Psoas muscle (tissue), 8 donors: ENCODE data around the gene PAPSS2. TPM values are rescaled to one million over a fixed set of nuclear protein-coding genes. Genes with fewer than 3 reads are reported as not detected.

Experiments
- ATAC-seq, 4 donors: fragments of 200-7000 bp; cut with Tn5 transposase; one replicate each; pipeline ENCODE4 v1.9.1; 2020; ENCODE audit warnings: moderate library complexity in 3 of 4, mild to moderate bottlenecking in 2 of 4
- DNase-seq, 2 donors: peaks; one replicate each; pipeline ENCODE4 v3.0.0-alpha.2; 2020
- H3K27ac ChIP-seq: fragments of 200-600 bp; one replicate; pipeline ENCODE4 v1.8.0; 2022
- H3K27me3 ChIP-seq, 3 donors: fragments of 200-600 bp in 1 of 3; one replicate each; pipeline versions ENCODE4 v1.6.1 to v1.8.0; 2013 to 2022; ENCODE audit warnings: low read length in 2 of 3, mild to moderate bottlenecking in 2 of 3, moderate library complexity in 1 of 3; ENCODE audit not compliant: insufficient read depth in 3 of 3
- H3K36me3 ChIP-seq, 2 donors: fragments of 200-600 bp in 1 of 2; one replicate each; pipeline versions ENCODE4 v1.6.1 to v1.8.0; 2013 to 2022; ENCODE audit warnings: low read depth in 1 of 2, mild to moderate bottlenecking in 1 of 2, moderate library complexity in 1 of 2; ENCODE audit not compliant: insufficient read depth in 1 of 2
- H3K4me1 ChIP-seq: fragments of 200-600 bp; one replicate; pipeline ENCODE4 v1.8.0; 2022
- H3K4me3 ChIP-seq: fragments of 200-600 bp; one replicate; pipeline ENCODE4 v1.8.0; 2022; ENCODE audit warnings: mild to moderate bottlenecking
- H3K9me3 ChIP-seq: fragments of 200-600 bp; one replicate; pipeline ENCODE4 v1.8.0; 2022
- CTCF ChIP-seq: fragments of 200-600 bp; IDR thresholded peaks from one replicate; pipeline ENCODE4 v1.8.0; 2022; ENCODE audit warnings: antibody characterized with exemption
- WGBS, 3 donors: extraction: QIAGEN DNeasy Blood & Tissue Kit; methylation state at CpG; one replicate each; pipeline versions ENCODE4 v1.1.6 to v1.1.7; 2013; 5-methylcytosine and 5-hydroxymethylcytosine counted together
- intact Hi-C, 2 donors: fragments of 100-400 bp; cut with DNase I; formaldehyde crosslinking; loops; one replicate each; pipeline versions ENCODE4 v1.11.0 to v1.14.2; 2022
- polyA plus RNA-seq, 3 donors: library from polyadenylated mRNA; stranded (reverse); fragments of 200-250 nt; gene quantifications; one replicate each; pipeline ENCODE4 v1.2.3, GENCODE V29; 2013
- total RNA-seq, 4 donors: library from RNA; stranded (reverse); fragmentation: NEBNext Ultra II Directional in 2 of 4; extraction: Animal tissue kit (Norgen Biotek cat#: 25700) in 2 of 4; gene quantifications; one replicate each; pipeline versions ENCODE4 v1.2.1 to v1.2.4, GENCODE V29; 2021 to 2023
- donor health status: healthy with polysubstance abuse.
- donor health status: DM: no; HTN: no; CAD: no; lungs with moderate emphysema.
- donor health status: Bipolar disorder and iron deficiency.
- donor health status: healthy.
- donor health status: DM: yes; HTN: yes; CAD: no.
- donor health status: DM: no; HTN: no; CAD: no.
- donor health status: DM: no; HTN: no; CAD: no.
- donor health status: DM: yes; HTN: yes; CAD: no.

PAPSS2 gene
- total and polyA plus RNA-seq, 7 donors: 2.0 to 11.0 (median 3.8) TPM

- Histone ChIP-seq H3K27ac (no peak overlapping the region), H3K27me3 (no peaks in the 10 kb centered on the region), H3K4me3 (no peak overlapping the region), H3K9me3 (no peaks in the 10 kb centered on the region), H3K4me1 (peaks cover 7% of the 10 kb centered on the region), H3K36me3 (peaks cover 0 to 39% of the 10 kb centered on the region in 2 donors)
- TF ChIP-seq CTCF: no peak
- 87 to 96% (median 88%) methylated on average over 4 of the region's 4 CpGs for WGBS, 3 donors
- ATAC-seq (no peak), DNase-seq (no peak)
- intact Hi-C loops: no loop called here
Observed at GRCh38 chr10:87761153-87761552, 101.5 kb downstream of the PAPSS2 start.

- ATAC-seq (peak; percentile 82 to 90 (median 88)), DNase-seq (no peak)
- WGBS, 3 donors: 47 to 51% (median 51%) methylated on average over 2 of the region's 2 CpGs
- intact Hi-C loops: no loop called here
- no peak overlapping the region for H3K4me3 ChIP-seq
- peaks cover 7% of the 10 kb centered on the region for H3K4me1 ChIP-seq
- TF ChIP-seq CTCF: no peak
- peaks cover 0 to 39% of the 10 kb centered on the region in 2 donors for H3K36me3 ChIP-seq
- H3K9me3 ChIP-seq: no peaks in the 10 kb centered on the region
- no peaks in the 10 kb centered on the region for H3K27me3 ChIP-seq
- H3K27ac ChIP-seq: no peak overlapping the region
Observed at GRCh38 chr10:87761892-87762291, 102.2 kb downstream of the PAPSS2 start.

GRCh38 chr10:87763086-87763861 is 103.6 kb downstream of the PAPSS2 start:
- intact Hi-C loops: no loop called here

GRCh38 chr10:87764072-87764934 is 104.6 kb downstream of the PAPSS2 start:
- DNase-seq: no peak
- Histone ChIP-seq H3K27me3 (no peaks in the 10 kb centered on the region), H3K4me3 (no peak overlapping the region), H3K4me1 (peaks cover 7% of the 10 kb centered on the region), H3K9me3 (no peaks in the 10 kb centered on the region), H3K36me3 (peaks cover 0 to 62% of the 10 kb centered on the region in 2 donors), H3K27ac (no peak overlapping the region)
- no peak for TF ChIP-seq CTCF
- intact Hi-C loops: no loop called here
- 88 to 95% (median 90%) methylated on average over 13 of the region's 13 CpGs for WGBS, 3 donors
- no peak for ATAC-seq

More at GRCh38 chr10:87763086-87763861, 103.6 kb downstream of the PAPSS2 start:
- Histone ChIP-seq H3K27me3 (no peaks in the 10 kb centered on the region), H3K4me1 (peaks cover 7% of the 10 kb centered on the region), H3K4me3 (no peak overlapping the region), H3K27ac (no peak overlapping the region), H3K36me3 (peaks cover 0 to 52% of the 10 kb centered on the region in 2 donors), H3K9me3 (no peaks in the 10 kb centered on the region)
- ATAC-seq (no peak), DNase-seq (no peak)
- TF ChIP-seq CTCF: no peak
- WGBS, 3 donors: 92 to 96% (median 94%) methylated on average over 5 of the region's 5 CpGs
